Retinal pigment epithelial cell (primary cell): ENCODE results near the gene NPAS3.

ENCODE experiments used
- DNase-seq: peaks from one replicate; pipeline ENCODE4 v3.0.0-alpha.2; 2010; ENCODE audit warnings: low read depth
- H3K4me3 ChIP-seq: 2 replicates; pipeline ENCODE4 v1.5.1; 2011; ENCODE audit warnings: mild to moderate bottlenecking, low read length, control low read depth, moderate library complexity
- TF ChIP-seq, protein P1 (sequence below): conservative IDR thresholded peaks from 2 replicates; pipeline ENCODE4 v1.5.1; 2011; ENCODE audit warnings: low read depth, low read length, control low read depth, inconsistent platforms

Gene NPAS3

DNA sequence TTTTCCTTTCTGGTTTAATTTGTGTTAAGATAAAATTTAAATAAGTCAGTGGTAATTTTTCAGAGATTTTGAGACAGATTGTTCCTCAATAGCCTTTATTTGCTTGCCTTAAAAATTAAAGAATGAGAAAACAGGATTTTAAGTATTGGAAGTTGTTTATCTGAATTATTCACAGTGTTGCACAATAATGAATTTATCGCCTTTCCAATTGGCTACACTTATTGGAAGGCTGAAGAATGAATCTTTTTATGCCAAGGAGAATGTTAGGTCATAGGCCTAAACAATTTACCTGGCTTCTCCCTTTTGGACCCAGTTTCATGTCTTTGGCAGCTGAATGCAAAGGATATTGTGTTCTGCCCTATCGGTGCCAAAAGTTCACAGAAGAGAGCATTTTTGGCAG lies 250.2 kb downstream of the NPAS3 start:
- TF ChIP-seq, protein P1, sequence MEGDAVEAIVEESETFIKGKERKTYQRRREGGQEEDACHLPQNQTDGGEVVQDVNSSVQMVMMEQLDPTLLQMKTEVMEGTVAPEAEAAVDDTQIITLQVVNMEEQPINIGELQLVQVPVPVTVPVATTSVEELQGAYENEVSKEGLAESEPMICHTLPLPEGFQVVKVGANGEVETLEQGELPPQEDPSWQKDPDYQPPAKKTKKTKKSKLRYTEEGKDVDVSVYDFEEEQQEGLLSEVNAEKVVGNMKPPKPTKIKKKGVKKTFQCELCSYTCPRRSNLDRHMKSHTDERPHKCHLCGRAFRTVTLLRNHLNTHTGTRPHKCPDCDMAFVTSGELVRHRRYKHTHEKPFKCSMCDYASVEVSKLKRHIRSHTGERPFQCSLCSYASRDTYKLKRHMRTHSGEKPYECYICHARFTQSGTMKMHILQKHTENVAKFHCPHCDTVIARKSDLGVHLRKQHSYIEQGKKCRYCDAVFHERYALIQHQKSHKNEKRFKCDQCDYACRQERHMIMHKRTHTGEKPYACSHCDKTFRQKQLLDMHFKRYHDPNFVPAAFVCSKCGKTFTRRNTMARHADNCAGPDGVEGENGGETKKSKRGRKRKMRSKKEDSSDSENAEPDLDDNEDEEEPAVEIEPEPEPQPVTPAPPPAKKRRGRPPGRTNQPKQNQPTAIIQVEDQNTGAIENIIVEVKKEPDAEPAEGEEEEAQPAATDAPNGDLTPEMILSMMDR, result no peak
- H3K4me3 ChIP-seq, result no peak overlapping the region
- no peak for DNase-seq

DNA sequence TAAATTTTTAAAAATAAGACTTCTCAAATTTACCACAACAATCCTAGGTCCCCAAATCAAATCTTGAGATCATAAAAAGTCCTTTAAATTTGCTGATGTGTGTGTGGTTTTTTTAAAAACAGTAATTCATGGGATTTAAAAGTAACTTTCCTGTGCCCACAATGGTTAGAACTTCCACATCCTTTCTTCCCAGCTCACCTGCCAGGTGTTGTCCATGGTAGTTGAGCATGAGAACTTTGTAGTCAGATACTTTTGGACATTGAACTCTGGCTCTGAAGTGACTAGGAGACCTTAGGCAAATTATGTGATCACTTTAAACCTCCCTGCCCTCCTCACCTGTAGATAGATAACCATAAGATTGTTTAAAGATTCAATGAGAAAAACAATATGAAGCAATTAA lies 253.2 kb downstream of the NPAS3 start:
- TF ChIP-seq, protein P1, result no peak
- no peak overlapping the region for H3K4me3 ChIP-seq
- no peak for DNase-seq

DNA sequence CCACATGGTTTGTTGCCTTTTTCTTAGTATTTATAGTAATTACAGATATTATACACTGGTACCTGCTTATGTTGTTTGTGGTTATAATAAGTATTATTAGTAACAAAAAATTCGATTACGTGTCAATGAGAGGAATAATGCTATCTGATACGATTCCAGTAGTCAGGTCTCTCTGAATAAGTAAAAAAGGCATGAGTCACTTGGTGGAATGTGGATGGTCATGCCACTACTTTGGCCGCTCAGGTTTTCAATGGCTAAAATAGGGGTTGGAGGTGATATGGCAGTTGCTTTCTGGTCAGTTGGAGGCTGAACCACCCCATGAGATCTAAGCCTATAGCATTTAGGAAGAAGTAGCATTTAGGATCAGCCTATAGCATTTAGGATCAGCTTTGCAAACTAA lies 255.9 kb downstream of the NPAS3 start:
- no peak overlapping the region for H3K4me3 ChIP-seq
- TF ChIP-seq, protein P1, result no peak
- DNase-seq, result no peak

DNA sequence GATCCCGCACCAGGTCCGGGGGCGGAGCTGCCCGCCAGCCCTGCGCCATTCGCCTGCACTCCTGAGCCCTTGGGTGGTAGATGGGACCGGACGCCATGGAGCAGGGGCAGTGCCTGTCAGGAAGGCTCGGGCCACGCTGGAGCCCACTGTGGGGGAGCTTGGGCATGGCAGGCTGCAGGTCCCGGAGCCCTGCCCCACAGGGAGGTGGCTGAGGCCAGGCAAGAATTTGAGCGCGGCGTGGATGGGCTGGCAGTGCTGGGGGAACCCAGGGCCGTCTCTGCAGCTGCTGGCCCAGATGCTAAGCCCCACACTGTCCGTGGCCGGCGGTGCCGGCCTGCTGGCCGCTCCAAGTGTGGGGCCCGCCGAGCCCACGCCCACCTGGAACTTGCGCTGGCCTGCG lies 260.0 kb downstream of the NPAS3 start:
- no peak for DNase-seq
- TF ChIP-seq, protein P1, result no peak
- no peak overlapping the region for H3K4me3 ChIP-seq

DNA sequence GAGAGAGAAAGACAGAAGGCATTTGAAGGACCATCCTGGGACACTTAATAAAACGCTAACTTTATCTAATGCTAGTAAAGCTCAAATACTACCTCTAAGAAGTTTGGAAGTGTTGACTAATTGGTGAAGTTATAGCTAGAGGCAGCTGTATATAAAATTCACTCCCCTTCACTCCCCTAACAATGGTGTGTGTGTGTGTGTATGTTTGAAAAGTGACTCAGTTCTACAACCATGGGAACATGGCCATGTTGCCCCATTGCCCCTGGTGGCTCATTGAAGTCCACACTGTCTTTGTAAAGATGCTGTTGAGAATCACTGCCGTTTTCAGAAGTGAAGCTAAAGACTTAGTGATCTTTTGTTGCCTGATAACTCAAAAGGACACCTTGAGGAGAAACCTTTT lies 262.4 kb downstream of the NPAS3 start:
- TF ChIP-seq, protein P1, result no peak
- no peak for DNase-seq

DNA sequence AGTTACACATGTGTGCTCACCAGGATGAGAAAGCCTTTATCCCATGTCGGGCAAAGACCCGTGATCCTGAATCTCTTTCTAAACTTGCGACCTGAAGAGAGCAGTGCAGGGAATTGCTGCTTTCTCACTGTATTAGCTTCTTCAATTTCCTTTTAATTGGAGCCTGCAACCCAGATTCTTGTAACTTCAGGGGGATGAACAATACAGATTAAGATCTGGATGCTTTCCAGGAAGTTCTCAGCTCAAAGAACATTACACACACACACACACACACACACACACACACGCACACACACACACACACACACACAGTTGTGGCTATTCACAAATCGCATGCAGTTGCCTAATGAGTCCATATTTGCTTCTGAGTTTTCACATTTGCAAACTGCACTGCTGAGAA lies 268.3 kb downstream of the NPAS3 start:
- TF ChIP-seq, protein P1, result no peak
- DNase-seq, result peak; percentile 18
- H3K4me3 ChIP-seq, result no peak overlapping the region

More for the DNA sequence above, 262.4 kb downstream of the NPAS3 start:
- no peak overlapping the region for H3K4me3 ChIP-seq

DNA sequence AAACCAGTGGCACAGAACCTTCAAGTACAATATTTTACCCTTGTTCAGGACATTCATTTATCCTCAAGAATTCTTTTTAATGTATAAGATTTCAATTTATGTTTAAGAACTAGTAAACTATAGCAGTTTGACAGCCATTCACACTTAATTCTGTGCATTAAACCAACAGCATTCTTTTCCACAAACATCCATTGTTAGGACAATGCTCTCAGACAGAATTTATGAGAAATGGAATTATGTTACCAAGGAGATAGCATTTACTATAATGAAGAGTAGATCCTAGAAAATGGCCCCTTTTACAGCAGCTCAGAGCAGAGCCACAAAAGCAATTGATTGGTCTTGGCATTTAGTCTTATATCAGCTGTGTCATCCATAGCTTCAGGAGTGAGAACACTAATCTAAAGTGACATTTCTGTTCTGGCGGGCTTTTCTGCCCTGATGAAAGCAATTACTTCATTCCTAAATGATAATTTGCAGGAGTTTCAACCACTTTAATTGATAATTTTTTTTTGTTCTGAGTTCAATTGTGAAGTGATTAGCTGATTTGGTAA lies 268.9 kb downstream of the NPAS3 start:
- TF ChIP-seq, protein P1, result no peak
- H3K4me3 ChIP-seq, result no peak overlapping the region
- DNase-seq, result no peak
